WI38 (cell line): ENCODE results near the gene GIMD1.

Experiments used
- H3K4me3 ChIP-seq: 2 replicates; pipeline ENCODE4 v1.5.1; 2011; ENCODE audit warnings: low read depth, mild to moderate bottlenecking, control low read depth, low read length
- CTCF ChIP-seq: IDR thresholded peaks from 2 replicates; pipeline ENCODE4 v1.5.1; 2012; ENCODE audit warnings: low read depth, mild to moderate bottlenecking, control low read depth, low read length

GIMD1 gene

GRCh38 chr4:106384878-106385277 lies 16.3 kb upstream of the GIMD1 start:
- no peak for TF ChIP-seq CTCF
- H3K4me3 ChIP-seq = no peak overlapping the region

GRCh38 chr4:106380179-106380578 lies 11.6 kb upstream of the GIMD1 start:
- TF ChIP-seq CTCF = no peak
- H3K4me3 ChIP-seq = no peak overlapping the region

GRCh38 chr4:106373026-106373425 lies 4.4 kb upstream of the GIMD1 start:
- TF ChIP-seq CTCF = no peak
- H3K4me3 ChIP-seq = no peak overlapping the region

- TF ChIP-seq CTCF = no peak
- no peak overlapping the region for H3K4me3 ChIP-seq
Measured at GRCh38 chr4:106371161-106371560, 2.6 kb upstream of the GIMD1 start.

- no peak for TF ChIP-seq CTCF
- H3K4me3 ChIP-seq = no peak overlapping the region
Measured at GRCh38 chr4:106370214-106370613, 1.6 kb upstream of the GIMD1 start.

- TF ChIP-seq CTCF = peak; percentile 54
- H3K4me3 ChIP-seq = no peak overlapping the region
Measured at GRCh38 chr4:106369456-106370060, 980 bp upstream of the GIMD1 start.

GRCh38 chr4:106367072-106367471 lies 1.5 kb downstream of the GIMD1 start:
- H3K4me3 ChIP-seq = no peak overlapping the region
- TF ChIP-seq CTCF = no peak
